Mammary epithelial cell (primary cell): ENCODE measurements around the gene IFNA7.

Experiments used
- CTCF ChIP-seq, 2 donors: IDR thresholded peaks in 1 of 2; conservative IDR thresholded peaks in 1 of 2; 2 replicates each; pipeline ENCODE4 v1.5.1; 2011 to 2012; ENCODE audit warnings: inconsistent platforms in 2 of 2, low read length in 2 of 2, mild to moderate bottlenecking in 2 of 2, control low read depth in 1 of 2, low read depth in 1 of 2; ENCODE audit not compliant: insufficient read depth in 1 of 2; ENCODE audit errors: extremely low read depth in 1 of 2
- EZH2 ChIP-seq: IDR thresholded peaks from 2 replicates; pipeline ENCODE4 v1.6.1; 2012; ENCODE audit warnings: low read length, inconsistent platforms, borderline replicate concordance

- no peak for TF ChIP-seq CTCF (conservative IDR thresholded peaks at IDR 0.05 in 1 of 2, IDR thresholded peaks at IDR 0.05 in 1 of 2; ENCODE audit: extremely low read depth in 1 of 2, insufficient read depth in 1 of 2, low read depth in 1 of 2, low read length in 2 of 2)
- no peak for TF ChIP-seq EZH2
Measured at GRCh38 chr9:21251190-21251589, 49.2 kb upstream of the IFNA7 start.
